H1 (cell line): ENCODE data around the gene NUDT3. TPM values are rescaled to one million over a fixed set of nuclear protein-coding genes. Genes with fewer than 3 reads are reported as not detected.

Experiments used
- CTCF ChIA-PET: fragments of 300-600 bp; sonication (Branson Sonifier 250); formaldehyde crosslinking; loops from one replicate; lab custom pipeline; 2021; ENCODE audit not compliant: partially characterized antibody; lab: Charles Lee
- POLR2A ChIA-PET: fragments of 300-600 bp; sonication (Branson Sonifier 250); formaldehyde crosslinking; loops from one replicate; lab custom pipeline; 2021; ENCODE audit warnings: inconsistent platforms; ENCODE audit not compliant: partially characterized antibody; lab: Charles Lee
- DNase-seq, 2 experiments: peaks; one replicate each; pipeline versions ENCODE4 v3.0.0 to v3.0.0-alpha.2; 2010 to 2022; ENCODE audit warnings: low spot score in 2 of 2, low read depth in 1 of 2, mixed read lengths in 1 of 2
- FAIRE-seq: peaks from 2 replicates; lab custom pipeline; 2011; peaks lifted over from hg19 to GRCh38; lab: Jason Lieb, UNC
- H2AFZ ChIP-seq: 2 replicates; pipeline ENCODE4 v1.8.1; 2012; ENCODE audit warnings: low read length, inconsistent platforms
- H2AK5ac ChIP-seq: 2 replicates; pipeline ENCODE4 v1.6.1; 2013; ENCODE audit warnings: low read depth, low read length
- H2BK120ac ChIP-seq: replicated peaks from 2 replicates; pipeline ENCODE3; 2013; ENCODE audit warnings: low read depth, low read length, inconsistent platforms
- H2BK12ac ChIP-seq: 2 replicates; pipeline ENCODE4 v1.6.1; 2013; ENCODE audit warnings: low read depth, low read length
- H2BK15ac ChIP-seq: 2 replicates; pipeline ENCODE4 v1.6.1; 2013; ENCODE audit warnings: low read length
- H2BK20ac ChIP-seq: 2 replicates; pipeline ENCODE4 v1.6.1; 2013; ENCODE audit warnings: low read length
- H2BK5ac ChIP-seq: 2 replicates; pipeline ENCODE4 v1.6.1; 2013; ENCODE audit warnings: low read depth, low read length
- H3K14ac ChIP-seq: 2 replicates; pipeline ENCODE4 v1.6.1; 2013; ENCODE audit warnings: inconsistent platforms; ENCODE audit not compliant: insufficient read length
- H3K18ac ChIP-seq: 2 replicates; pipeline ENCODE4 v1.6.1; 2013; ENCODE audit warnings: low read length; ENCODE audit errors: extremely low read depth
- H3K23ac ChIP-seq: 2 replicates; pipeline ENCODE4 v1.6.1; 2013; ENCODE audit warnings: inconsistent platforms; ENCODE audit not compliant: insufficient read length
- H3K23me2 ChIP-seq: 2 replicates; pipeline ENCODE4 v1.6.1; 2013; ENCODE audit warnings: low read depth, low read length
- H3K27ac ChIP-seq: 2 replicates; pipeline ENCODE4 v1.6.1; 2011; ENCODE audit warnings: low read depth, low read length, inconsistent platforms
- H3K27me3 ChIP-seq, 4 experiments: replicated peaks in 1 of 4; 1 replicate in 1 of 4; 2 replicates in 3 of 4; pipeline versions ENCODE4 v1.6.1 to v1.8.1; 2011 to 2013; ENCODE audit warnings: low read length in 3 of 4, mild to moderate bottlenecking in 3 of 4, inconsistent platforms in 2 of 4, mixed read lengths in 2 of 4, moderate library complexity in 1 of 4; ENCODE audit not compliant: control insufficient read depth in 3 of 4, insufficient read depth in 3 of 4; ENCODE audit errors: extremely low read depth in 1 of 4
- H3K36me3 ChIP-seq, 4 experiments: 2 replicates each; pipeline versions ENCODE4 v1.6.1 to v1.8.1; 2011 to 2013; ENCODE audit warnings: mild to moderate bottlenecking in 4 of 4, low read length in 3 of 4, moderate library complexity in 2 of 4, control low read depth in 1 of 4, inconsistent platforms in 1 of 4; ENCODE audit not compliant: insufficient read depth in 4 of 4, control insufficient read depth in 2 of 4
- H3K4ac ChIP-seq: replicated peaks from 2 replicates; pipeline ENCODE3; 2013; ENCODE audit warnings: low read length, low read depth, mixed read lengths, inconsistent platforms; ENCODE audit not compliant: insufficient read length
- H3K4me1 ChIP-seq, 4 experiments: replicated peaks in 1 of 4; 1 replicate in 1 of 4; 2 replicates in 3 of 4; pipeline versions ENCODE4 v1.6.1 to v1.8.1; 2011 to 2013; ENCODE audit warnings: low read length in 3 of 4, inconsistent platforms in 2 of 4, mixed read lengths in 1 of 4; ENCODE audit not compliant: insufficient read depth in 4 of 4, control insufficient read depth in 3 of 4
- H3K4me2 ChIP-seq, 2 experiments: 2 replicates each; pipeline versions ENCODE4 v1.6.1 to v1.8.1; 2011 to 2013; ENCODE audit warnings: low read depth in 2 of 2, low read length in 2 of 2, control low read depth in 1 of 2, inconsistent platforms in 1 of 2, mild to moderate bottlenecking in 1 of 2; ENCODE audit not compliant: insufficient read depth in 1 of 2
- H3K4me3 ChIP-seq, 4 experiments: fragments of 200-600, 300-600 bp in 1 of 4; sonication (generic), shearing (Covaris generic), sonication (Bioruptor Twin) in 1 of 4; 2 replicates each; pipeline versions ENCODE4 v1.5.1 to v1.8.1; 2011 to 2016; ENCODE audit warnings: low read length in 4 of 4, low read depth in 3 of 4, control low read depth in 2 of 4, inconsistent platforms in 2 of 4, mild to moderate bottlenecking in 2 of 4, mixed read lengths in 1 of 4, moderate library complexity in 1 of 4; ENCODE audit not compliant: insufficient read depth in 2 of 4; ENCODE audit errors: extremely low read depth in 1 of 4
- H3K56ac ChIP-seq: replicated peaks from 2 replicates; pipeline ENCODE3; 2013; ENCODE audit warnings: low read depth, mild to moderate bottlenecking, mixed read lengths, low read length, inconsistent platforms; ENCODE audit not compliant: insufficient read length
- H3K79me1 ChIP-seq: 2 replicates; pipeline ENCODE4 v1.6.1; 2013; ENCODE audit warnings: low read depth, low read length, control low read depth
- H3K79me2 ChIP-seq, 2 experiments: 2 replicates each; pipeline versions ENCODE4 v1.6.1 to v1.8.1; 2012 to 2013; ENCODE audit warnings: low read length in 2 of 2, mild to moderate bottlenecking in 2 of 2, inconsistent platforms in 1 of 2; ENCODE audit not compliant: insufficient read depth in 2 of 2, control insufficient read depth in 1 of 2
- H3K9ac ChIP-seq, 4 experiments: replicated peaks in 1 of 4; 1 replicate in 1 of 4; 2 replicates in 3 of 4; pipeline versions ENCODE4 v1.6.1 to v1.8.1; 2011 to 2013; ENCODE audit warnings: low read depth in 3 of 4, low read length in 3 of 4, control low read depth in 2 of 4, mild to moderate bottlenecking in 2 of 4, moderate library complexity in 2 of 4, inconsistent platforms in 1 of 4; ENCODE audit errors: extremely low read depth in 1 of 4
- H3K9me3 ChIP-seq, 2 experiments: 2 replicates each; pipeline versions ENCODE4 v1.6.1 to v1.8.1; 2012 to 2013; ENCODE audit warnings: mild to moderate bottlenecking in 2 of 2, moderate library complexity in 2 of 2, control low read depth in 1 of 2, inconsistent platforms in 1 of 2, low read depth in 1 of 2, low read length in 1 of 2, mixed read lengths in 1 of 2; ENCODE audit not compliant: insufficient read depth in 2 of 2
- H4K20me1 ChIP-seq, 2 experiments: replicated peaks in 1 of 2; 2 replicates each; pipeline versions ENCODE3 to v1.8.1; 2011 to 2013; ENCODE audit warnings: inconsistent platforms in 2 of 2, low read length in 2 of 2, mild to moderate bottlenecking in 1 of 2; ENCODE audit not compliant: insufficient read depth in 2 of 2, control insufficient read depth in 1 of 2
- H4K5ac ChIP-seq: 2 replicates; pipeline ENCODE4 v1.6.1; 2013; ENCODE audit warnings: low read length, low read depth, mixed read lengths, inconsistent platforms; ENCODE audit not compliant: insufficient read length
- H4K8ac ChIP-seq: 2 replicates; pipeline ENCODE4 v1.8.0; 2013; ENCODE audit warnings: mild to moderate bottlenecking, moderate library complexity, low read length, inconsistent platforms; ENCODE audit not compliant: insufficient read depth; ENCODE audit errors: extremely low read depth
- H4K91ac ChIP-seq: replicated peaks from 2 replicates; pipeline ENCODE3; 2013; ENCODE audit warnings: low read length, mixed read lengths, inconsistent platforms; ENCODE audit not compliant: insufficient read length
- BRCA1 ChIP-seq: IDR thresholded peaks from 2 replicates; pipeline ENCODE4 v1.6.1; 2012; ENCODE audit warnings: low read depth, low read length, improper control_type of control experiment
- CBX5 ChIP-seq: fragments of 300-800, 300-1000 bp; sonication (generic); IDR thresholded peaks from 2 replicates; pipeline ENCODE4 v1.7.1; 2016; ENCODE audit warnings: antibody characterized with exemption, low read length, low read depth
- MAFK ChIP-seq: IDR thresholded peaks from 2 replicates; pipeline ENCODE4 v1.6.1; 2012; ENCODE audit warnings: low read depth, mild to moderate bottlenecking, improper control_type of control experiment, low read length
- SIN3A ChIP-seq, 2 experiments: IDR thresholded peaks in 1 of 2; conservative IDR thresholded peaks in 1 of 2; 2 replicates each; pipeline ENCODE4 v1.6.1; 2011 to 2012; ENCODE audit warnings: low read length in 2 of 2, improper control_type of control experiment in 1 of 2, low read depth in 1 of 2, mild to moderate bottlenecking in 1 of 2
- WGBS, 2 experiments: shearing (Covaris generic) in 1 of 2; methylation state at CpG; one replicate each; pipeline versions ENCODE4 v1.1.6 to v1.1.7; 2013 to 2015; ENCODE audit warnings: low lambda C conversion rate in 2 of 2, mixed read lengths in 2 of 2, inconsistent platforms in 1 of 2, low coverage in 1 of 2, missing lambda C conversion rate in 1 of 2; ENCODE audit not compliant: insufficient replicate concordance in 2 of 2, insufficient coverage in 1 of 2, insufficient read length in 1 of 2; ENCODE audit errors: extremely low coverage in 1 of 2, missing lambda C conversion rate in 1 of 2; 5-methylcytosine and 5-hydroxymethylcytosine counted together
- polyA plus RNA-seq, 7 experiments: library from polyadenylated mRNA; depleted of rRNA in 3 of 7; stranded (reverse) in 5 of 7; unstranded in 2 of 7; fragments of >200 nt in 5 of 7; fragments of 200-250 nt in 2 of 7; gene quantifications; 1 replicate in 5 of 7; 2 replicates in 1 of 7; 4 replicates in 1 of 7; pipeline versions ENCODE4 v1.2.1 to v1.2.3, GENCODE V29; 2011 to 2013; ENCODE audit warnings: missing spikeins in 2 of 7, mixed read lengths in 2 of 7
- total RNA-seq: library from RNA; stranded (reverse); fragmentation: NEBNext Ultra II Directional; extraction: Animal tissue kit (Norgen Biotek cat#: 25700); gene quantifications from 2 replicates; pipeline ENCODE4 v1.2.1, GENCODE V29; 2021
- TF ChIP-seq, protein P1 (sequence below), 3 experiments: IDR thresholded peaks; 1 replicate in 2 of 3; 2 replicates in 1 of 3; pipeline versions ENCODE4 v1.5.1 to v1.6.1; 2011; ENCODE audit warnings: low read length in 3 of 3, mild to moderate bottlenecking in 3 of 3, inconsistent platforms in 2 of 3, low read depth in 1 of 3, moderate library complexity in 1 of 3; ENCODE audit not compliant: insufficient read depth in 1 of 3; ENCODE audit errors: control extremely low read depth in 1 of 3

NUDT3 gene
- total and polyA plus RNA-seq, 2 of the 8 experiments (the other 6 are each of a cell fraction or from before 2014, with no cell fraction given), result 14.1 to 36.9 TPM

DNA sequence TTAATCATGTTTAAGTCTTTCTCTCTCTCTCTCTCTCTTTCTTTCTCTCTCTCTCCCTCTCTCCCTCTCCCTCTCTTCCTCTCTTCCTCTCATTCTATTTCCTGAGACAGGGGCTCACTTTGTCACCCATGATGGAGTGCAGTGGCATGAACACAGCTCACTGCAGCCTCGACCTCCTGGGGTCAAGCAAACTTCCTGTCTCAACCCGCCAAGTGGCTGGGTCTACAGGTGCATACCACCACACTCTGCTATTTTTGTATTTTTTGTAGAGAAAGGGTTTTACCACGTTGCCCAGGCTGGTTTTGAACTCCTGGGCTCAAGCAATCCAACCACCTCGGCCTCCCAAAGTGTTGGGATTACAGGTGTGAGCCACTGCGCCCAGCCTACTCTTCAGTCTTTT, 49.1 kb upstream of the NUDT3 start:
- H3K18ac ChIP-seq, result no peak overlapping the region
- no peaks in the 10 kb centered on the region for H3K27me3 ChIP-seq
- no peaks in the 10 kb centered on the region for H3K23me2 ChIP-seq
- no peak overlapping the region for H2BK5ac ChIP-seq
- H2BK12ac ChIP-seq, result no peak overlapping the region
- no peak overlapping the region for H2AK5ac ChIP-seq
- no peak overlapping the region for H3K23ac ChIP-seq
- H4K5ac ChIP-seq, result no peak overlapping the region
- no peaks in the 10 kb centered on the region for H3K79me1 ChIP-seq
- no peak overlapping the region for H4K91ac ChIP-seq
- DNase-seq (no peak), FAIRE-seq (no peak)
- H3K14ac ChIP-seq, result no peak overlapping the region
- H3K27ac ChIP-seq, result no peak overlapping the region
- no peak overlapping the region for H3K4ac ChIP-seq
- no peaks in the 10 kb centered on the region for H3K4me1 ChIP-seq
- H3K56ac ChIP-seq, result no peak overlapping the region
- H3K4me3 ChIP-seq, result no peak overlapping the region
- no peak overlapping the region for H2BK120ac ChIP-seq
- no peaks in the 10 kb centered on the region for H3K79me2 ChIP-seq
- no peak overlapping the region for H2BK15ac ChIP-seq
- no peak overlapping the region for H3K9ac ChIP-seq
- H4K20me1 ChIP-seq, result no peaks in the 10 kb centered on the region
- ChIA-PET CTCF (interaction anchor here (1.4 kb wide), 1 partner anchor 15 kb away, joined by 4 read pairs; no protein-coding TSS in a partner anchor), POLR2A (no interaction called here)
- 81% methylated on average over 5 of the region's 5 CpGs; no CpG with 5 or more reads in 1 of the 2 experiments for WGBS, 2 experiments
- no peak overlapping the region for H2BK20ac ChIP-seq
- H3K36me3 ChIP-seq, result no peaks in the 10 kb centered on the region
- no peak overlapping the region for H3K4me2 ChIP-seq
- peaks cover 12 to 15% of the 10 kb centered on the region in 2 experiments for H3K9me3 ChIP-seq
- no peak overlapping the region for H2AFZ ChIP-seq
- H4K8ac ChIP-seq, result no peak overlapping the region
- TF ChIP-seq CBX5, result no peak
- no peak for TF ChIP-seq MAFK
- TF ChIP-seq SIN3A (conservative IDR thresholded peaks at IDR 0.05 in 1 of 2, IDR thresholded peaks at IDR 0.05 in 1 of 2; ENCODE audit: low read depth in 1 of 2, low read length in 2 of 2), result no peak
- TF ChIP-seq BRCA1, result no peak
- TF ChIP-seq, protein P1, sequence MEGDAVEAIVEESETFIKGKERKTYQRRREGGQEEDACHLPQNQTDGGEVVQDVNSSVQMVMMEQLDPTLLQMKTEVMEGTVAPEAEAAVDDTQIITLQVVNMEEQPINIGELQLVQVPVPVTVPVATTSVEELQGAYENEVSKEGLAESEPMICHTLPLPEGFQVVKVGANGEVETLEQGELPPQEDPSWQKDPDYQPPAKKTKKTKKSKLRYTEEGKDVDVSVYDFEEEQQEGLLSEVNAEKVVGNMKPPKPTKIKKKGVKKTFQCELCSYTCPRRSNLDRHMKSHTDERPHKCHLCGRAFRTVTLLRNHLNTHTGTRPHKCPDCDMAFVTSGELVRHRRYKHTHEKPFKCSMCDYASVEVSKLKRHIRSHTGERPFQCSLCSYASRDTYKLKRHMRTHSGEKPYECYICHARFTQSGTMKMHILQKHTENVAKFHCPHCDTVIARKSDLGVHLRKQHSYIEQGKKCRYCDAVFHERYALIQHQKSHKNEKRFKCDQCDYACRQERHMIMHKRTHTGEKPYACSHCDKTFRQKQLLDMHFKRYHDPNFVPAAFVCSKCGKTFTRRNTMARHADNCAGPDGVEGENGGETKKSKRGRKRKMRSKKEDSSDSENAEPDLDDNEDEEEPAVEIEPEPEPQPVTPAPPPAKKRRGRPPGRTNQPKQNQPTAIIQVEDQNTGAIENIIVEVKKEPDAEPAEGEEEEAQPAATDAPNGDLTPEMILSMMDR (IDR thresholded peaks at IDR 0.05; ENCODE audit: control extremely low read depth in 1 of 3, insufficient read depth in 1 of 3, low read depth in 1 of 3, low read length in 3 of 3), result no peak
